Measurements from ENCODE around the gene PODXL.

DNA sequence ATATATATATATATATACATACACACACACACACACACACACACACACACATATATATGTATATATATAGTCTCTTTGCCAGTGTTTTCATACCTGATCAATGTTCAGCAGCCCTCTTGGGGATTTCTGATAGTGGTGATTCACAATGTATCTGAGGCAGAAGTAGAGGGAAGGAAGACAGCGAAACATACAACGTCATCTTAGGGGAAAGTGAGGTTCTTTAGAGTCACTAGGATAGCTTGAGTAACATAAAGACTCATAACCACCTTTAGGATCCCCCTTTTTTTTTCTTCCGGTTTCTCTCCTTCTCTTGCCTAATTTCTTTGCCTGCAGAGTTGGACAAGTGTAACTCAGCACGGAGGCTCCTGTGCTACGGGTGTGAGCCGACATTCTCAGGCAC, 56.6 kb downstream of the PODXL start:
- TF ChIP-seq, protein P1, sequence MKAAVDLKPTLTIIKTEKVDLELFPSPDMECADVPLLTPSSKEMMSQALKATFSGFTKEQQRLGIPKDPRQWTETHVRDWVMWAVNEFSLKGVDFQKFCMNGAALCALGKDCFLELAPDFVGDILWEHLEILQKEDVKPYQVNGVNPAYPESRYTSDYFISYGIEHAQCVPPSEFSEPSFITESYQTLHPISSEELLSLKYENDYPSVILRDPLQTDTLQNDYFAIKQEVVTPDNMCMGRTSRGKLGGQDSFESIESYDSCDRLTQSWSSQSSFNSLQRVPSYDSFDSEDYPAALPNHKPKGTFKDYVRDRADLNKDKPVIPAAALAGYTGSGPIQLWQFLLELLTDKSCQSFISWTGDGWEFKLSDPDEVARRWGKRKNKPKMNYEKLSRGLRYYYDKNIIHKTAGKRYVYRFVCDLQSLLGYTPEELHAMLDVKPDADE (IDR thresholded peaks at IDR 0.05), result no peak
- TF ChIP-seq, protein P2, sequence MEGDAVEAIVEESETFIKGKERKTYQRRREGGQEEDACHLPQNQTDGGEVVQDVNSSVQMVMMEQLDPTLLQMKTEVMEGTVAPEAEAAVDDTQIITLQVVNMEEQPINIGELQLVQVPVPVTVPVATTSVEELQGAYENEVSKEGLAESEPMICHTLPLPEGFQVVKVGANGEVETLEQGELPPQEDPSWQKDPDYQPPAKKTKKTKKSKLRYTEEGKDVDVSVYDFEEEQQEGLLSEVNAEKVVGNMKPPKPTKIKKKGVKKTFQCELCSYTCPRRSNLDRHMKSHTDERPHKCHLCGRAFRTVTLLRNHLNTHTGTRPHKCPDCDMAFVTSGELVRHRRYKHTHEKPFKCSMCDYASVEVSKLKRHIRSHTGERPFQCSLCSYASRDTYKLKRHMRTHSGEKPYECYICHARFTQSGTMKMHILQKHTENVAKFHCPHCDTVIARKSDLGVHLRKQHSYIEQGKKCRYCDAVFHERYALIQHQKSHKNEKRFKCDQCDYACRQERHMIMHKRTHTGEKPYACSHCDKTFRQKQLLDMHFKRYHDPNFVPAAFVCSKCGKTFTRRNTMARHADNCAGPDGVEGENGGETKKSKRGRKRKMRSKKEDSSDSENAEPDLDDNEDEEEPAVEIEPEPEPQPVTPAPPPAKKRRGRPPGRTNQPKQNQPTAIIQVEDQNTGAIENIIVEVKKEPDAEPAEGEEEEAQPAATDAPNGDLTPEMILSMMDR (conservative IDR thresholded peaks at IDR 0.05; ENCODE audit: low read depth in 2 of 2), result no peak
- TF ChIP-seq POLR2AphosphoS5 (IDR thresholded peaks at IDR 0.05; ENCODE audit: low read depth), result no peak; the same call in 1 of the 2 replicates
- no peak for TF ChIP-seq ZNF331 (CRISPR knock-in tag; IDR thresholded peaks at IDR 0.05; ENCODE audit: low read depth)
